ENCODE results near the gene P3H3.

The P3H3 gene

DNA sequence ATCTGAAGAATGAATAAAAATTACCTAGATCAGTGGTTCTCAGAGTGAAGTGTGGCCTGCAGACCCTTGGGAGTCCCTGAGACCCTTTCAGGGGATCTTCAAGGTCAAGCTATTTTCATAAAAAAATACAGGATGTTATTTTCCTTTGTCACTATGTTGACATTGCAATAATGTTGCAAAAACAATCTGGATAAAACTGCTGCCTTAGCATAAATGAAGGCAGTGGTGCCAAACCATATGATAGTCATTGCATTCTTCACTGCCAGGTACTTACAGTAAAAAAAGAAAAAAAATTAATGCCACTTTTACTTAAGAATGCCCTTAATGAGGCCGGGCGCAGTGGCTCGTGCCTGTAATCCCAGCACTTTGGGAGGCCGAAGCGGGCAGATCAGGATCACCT lies 40.9 kb upstream of the P3H3 start:
- Histone ChIP-seq H3K9ac (ENCODE audit: low read length) (no peak overlapping the region), H3K36me3 (ENCODE audit: control insufficient read depth, low read depth, low read length) (no peaks in the 10 kb centered on the region), H3K27ac (ENCODE audit: low read length) (no peak overlapping the region), H3K4me1 (ENCODE audit: control insufficient read depth, low read depth, low read length) (peaks cover 9% of the 10 kb centered on the region), H3K4me3 (ENCODE audit: low read length) (no peak overlapping the region), H3K9me3 (ENCODE audit: control insufficient read depth, low read depth, low read length) (no peaks in the 10 kb centered on the region), H3K27me3 (ENCODE audit: control insufficient read depth, insufficient read depth, low read length) (no peaks in the 10 kb centered on the region)

DNA sequence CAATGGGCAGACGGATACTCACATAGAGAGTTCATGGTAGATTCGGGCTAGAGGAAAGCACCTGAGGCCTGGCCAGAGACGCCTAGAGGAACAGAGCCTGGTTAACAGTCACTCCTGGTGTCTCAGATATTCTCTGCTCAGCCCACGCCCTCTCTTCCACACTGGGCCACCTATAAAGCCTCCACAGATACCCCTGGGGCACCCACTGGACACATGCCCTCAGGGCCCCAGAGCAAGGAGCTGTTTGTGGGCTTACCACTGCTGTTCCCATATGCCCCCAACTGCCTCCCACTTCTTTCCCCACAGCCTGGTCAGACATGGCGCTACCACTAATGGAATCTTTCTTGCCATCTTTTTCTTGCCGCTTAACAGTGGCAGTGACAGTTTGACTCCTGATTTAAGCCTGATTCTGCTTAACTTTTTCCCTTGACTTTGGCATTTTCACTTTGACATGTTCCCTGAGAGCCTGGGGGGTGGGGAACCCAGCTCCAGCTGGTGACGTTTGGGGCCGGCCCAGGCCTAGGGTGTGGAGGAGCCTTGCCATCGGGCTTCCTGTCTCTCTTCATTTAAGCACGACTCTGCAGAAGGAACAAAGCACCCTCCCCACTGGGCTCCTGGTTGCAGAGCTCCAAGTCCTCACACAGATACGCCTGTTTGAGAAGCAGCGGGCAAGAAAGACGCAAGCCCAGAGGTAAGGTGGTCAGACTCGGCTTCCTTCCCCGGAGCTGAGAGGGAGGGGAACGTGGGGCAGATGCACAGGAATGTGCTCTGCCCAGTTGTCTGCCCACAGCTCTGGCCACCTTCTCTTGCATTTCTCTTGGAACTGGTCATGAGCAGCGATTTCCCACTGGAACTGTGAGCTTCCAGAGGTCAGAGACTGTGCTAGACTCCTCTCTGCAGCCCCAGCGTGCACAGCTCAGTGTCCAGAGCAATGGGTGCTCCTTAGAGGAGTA lies 39.0 kb upstream of the P3H3 start, which contains the start of gene CD4:
Gene CD4, plus strand, starts transcription at position 557 of the 953 bp plus-strand sequence. CDS start 10,611 bp downstream, outside the sequence.
- Histone ChIP-seq H3K9me3 (ENCODE audit: control insufficient read depth, low read depth, low read length) (no peaks in the 10 kb centered on the region), H3K36me3 (ENCODE audit: control insufficient read depth, low read depth, low read length) (no peaks in the 10 kb centered on the region), H3K4me1 (ENCODE audit: control insufficient read depth, low read depth, low read length) (peaks cover 10% of the 10 kb centered on the region), H3K9ac (ENCODE audit: low read length) (no peak within 1 kb of the TSS), H3K27ac (ENCODE audit: low read length) (no peak within 1 kb of the TSS), H3K4me3 (ENCODE audit: low read length) (no peak within 1 kb of the TSS), H3K27me3 (ENCODE audit: control insufficient read depth, insufficient read depth, low read length) (peaks cover 7% of the 10 kb centered on the region)

DNA sequence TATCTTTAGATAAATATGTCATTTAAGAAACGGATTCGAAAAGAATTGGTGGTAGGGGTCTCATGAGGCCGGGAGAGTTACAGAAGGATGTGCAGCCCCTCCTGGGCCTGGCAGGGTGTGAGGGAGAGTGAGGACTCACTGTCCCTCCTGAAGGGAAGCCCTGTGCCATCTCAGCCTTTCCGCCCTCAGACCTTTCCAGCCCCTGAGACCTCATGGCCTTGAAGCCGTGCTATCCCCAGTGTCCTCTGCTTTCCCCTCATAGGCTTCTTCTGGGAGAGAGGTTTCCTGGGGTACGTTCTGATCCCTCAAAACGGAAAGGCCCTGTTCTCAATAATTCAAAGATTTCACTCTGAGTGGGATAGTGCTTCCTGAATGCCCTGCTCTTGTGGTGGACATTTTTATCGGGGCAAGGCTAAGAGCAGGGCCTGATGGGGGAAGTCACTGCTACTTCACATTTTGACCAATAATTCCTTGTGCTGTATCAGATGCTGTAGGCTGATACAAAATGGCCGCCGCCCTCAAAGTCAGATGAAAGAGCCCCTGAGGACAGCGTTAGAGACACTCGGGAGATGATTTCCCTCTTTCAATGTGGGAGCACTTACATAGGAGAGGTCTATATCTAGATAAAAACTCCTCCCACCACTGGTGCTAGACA lies 37.6 kb upstream of the P3H3 start:
- peaks cover 7% of the 10 kb centered on the region for H3K27me3 ChIP-seq (ENCODE audit: control insufficient read depth, insufficient read depth, low read length)
- H3K27ac ChIP-seq (ENCODE audit: low read length): no peak overlapping the region
- H3K4me3 ChIP-seq (ENCODE audit: low read length): no peak overlapping the region
- H3K9me3 ChIP-seq (ENCODE audit: control insufficient read depth, low read depth, low read length): no peaks in the 10 kb centered on the region
- no peak overlapping the region for H3K9ac ChIP-seq (ENCODE audit: low read length)
- H3K36me3 ChIP-seq (ENCODE audit: control insufficient read depth, low read depth, low read length): no peaks in the 10 kb centered on the region
- peaks cover 10% of the 10 kb centered on the region for H3K4me1 ChIP-seq (ENCODE audit: control insufficient read depth, low read depth, low read length)

DNA sequence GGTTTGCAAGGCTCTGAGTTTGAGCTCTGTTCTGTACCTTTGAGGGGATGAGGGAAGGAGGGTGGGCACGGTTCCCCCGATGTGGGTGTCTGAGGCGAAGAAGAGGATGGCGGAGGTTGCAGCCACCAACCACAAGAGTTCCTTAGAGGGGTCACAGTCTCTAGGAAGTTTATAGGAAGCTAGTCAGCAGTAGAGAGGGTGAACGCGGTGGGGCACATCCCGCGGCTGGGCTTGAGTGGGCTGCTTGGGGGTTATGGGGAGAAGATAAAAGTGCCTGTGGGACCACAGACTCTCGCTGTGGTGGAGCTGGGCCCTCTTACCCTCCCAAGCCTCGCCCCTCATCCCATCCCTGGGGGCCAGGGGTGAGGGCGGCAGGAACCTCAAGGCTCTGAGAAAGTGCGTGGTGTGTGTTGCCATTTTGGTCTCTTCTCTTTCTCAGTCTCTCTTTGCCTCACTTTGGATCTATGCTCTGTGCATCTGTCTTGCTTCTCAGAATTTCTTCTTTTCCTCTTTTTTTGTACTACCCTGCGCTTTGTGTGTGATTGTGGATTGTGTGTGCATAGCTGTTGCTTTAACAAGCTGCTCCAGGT lies 36.2 kb upstream of the P3H3 start:
- Histone ChIP-seq H3K4me3 (ENCODE audit: low read length) (no peak overlapping the region), H3K9ac (ENCODE audit: low read length) (no peak overlapping the region), H3K27ac (ENCODE audit: low read length) (no peak overlapping the region)

DNA sequence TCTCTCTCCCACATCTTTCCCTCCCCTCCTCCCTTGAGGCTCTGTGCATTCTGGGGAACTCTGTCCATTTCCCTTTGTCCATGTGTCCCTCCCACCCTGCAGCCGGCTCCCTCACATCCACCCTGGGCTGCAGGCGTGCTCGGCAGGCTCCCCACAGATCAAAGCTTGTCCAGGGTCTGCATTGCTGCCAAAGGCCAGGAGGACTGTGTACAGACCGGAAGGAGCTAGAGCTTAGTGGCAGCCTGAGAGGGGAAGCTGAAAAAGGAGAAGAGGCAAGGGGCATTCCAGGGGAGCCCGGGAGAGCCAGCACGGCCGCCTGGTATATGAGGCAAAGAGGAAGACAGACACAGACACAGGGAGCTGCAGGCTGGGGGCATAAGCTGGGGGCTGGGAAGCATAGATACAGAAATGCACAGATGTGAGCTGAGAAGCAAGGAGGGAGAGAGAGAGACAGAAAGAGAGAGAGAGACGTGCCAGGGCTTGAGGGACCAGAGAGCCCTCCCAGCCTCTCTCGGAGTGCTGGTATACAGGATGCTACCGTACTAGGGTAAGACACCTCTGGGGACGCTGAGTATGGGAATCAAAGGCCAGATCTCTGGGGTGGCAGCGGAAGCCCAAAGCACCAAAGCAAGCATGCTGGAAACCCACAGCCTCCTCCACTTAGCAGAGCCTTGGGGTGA lies 35.5 kb upstream of the P3H3 start:
- Histone ChIP-seq H3K27me3 (ENCODE audit: control insufficient read depth, insufficient read depth, low read length) (peaks cover 7% of the 10 kb centered on the region), H3K4me3 (ENCODE audit: low read length) (no peak overlapping the region), H3K4me1 (ENCODE audit: control insufficient read depth, low read depth, low read length) (peaks cover 2% of the 10 kb centered on the region), H3K27ac (ENCODE audit: low read length) (no peak overlapping the region), H3K9me3 (ENCODE audit: control insufficient read depth, low read depth, low read length) (no peaks in the 10 kb centered on the region), H3K9ac (ENCODE audit: low read length) (no peak overlapping the region), H3K36me3 (ENCODE audit: control insufficient read depth, low read depth, low read length) (no peaks in the 10 kb centered on the region)

More for the DNA sequence above, 36.2 kb upstream of the P3H3 start:
- Histone ChIP-seq H3K4me1 (ENCODE audit: control insufficient read depth, low read depth, low read length) (peaks cover 6% of the 10 kb centered on the region), H3K9me3 (ENCODE audit: control insufficient read depth, low read depth, low read length) (no peaks in the 10 kb centered on the region), H3K27me3 (ENCODE audit: control insufficient read depth, insufficient read depth, low read length) (peaks cover 7% of the 10 kb centered on the region), H3K36me3 (ENCODE audit: control insufficient read depth, low read depth, low read length) (no peaks in the 10 kb centered on the region)

DNA sequence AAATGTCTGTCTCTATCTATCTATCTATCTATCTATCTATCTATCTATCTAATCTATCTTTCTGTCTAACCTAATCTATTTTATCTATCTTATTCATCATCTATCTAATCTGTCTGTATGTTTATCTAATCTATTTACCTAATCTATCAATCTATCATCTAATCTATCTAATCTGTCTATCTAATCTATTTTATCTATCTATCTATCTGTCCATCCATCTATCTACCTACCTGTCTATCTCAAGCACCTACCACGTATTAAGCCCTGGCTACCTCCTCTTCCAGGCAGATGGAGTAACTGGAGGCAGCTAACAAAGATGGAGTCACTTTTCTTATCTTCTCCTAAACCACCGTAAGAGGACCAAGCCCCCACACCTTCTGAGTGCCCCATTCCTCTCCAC lies 33.1 kb upstream of the P3H3 start:
- H3K27ac ChIP-seq (ENCODE audit: low read length): no peak overlapping the region
- H3K9me3 ChIP-seq (ENCODE audit: control insufficient read depth, low read depth, low read length): no peaks in the 10 kb centered on the region
- H3K4me3 ChIP-seq (ENCODE audit: low read length): no peak overlapping the region
- no peaks in the 10 kb centered on the region for H3K36me3 ChIP-seq (ENCODE audit: control insufficient read depth, low read depth, low read length)
- peaks cover 2% of the 10 kb centered on the region for H3K4me1 ChIP-seq (ENCODE audit: control insufficient read depth, low read depth, low read length)
- H3K27me3 ChIP-seq (ENCODE audit: control insufficient read depth, insufficient read depth, low read length): peaks cover 7% of the 10 kb centered on the region
- H3K9ac ChIP-seq (ENCODE audit: low read length): no peak overlapping the region

DNA sequence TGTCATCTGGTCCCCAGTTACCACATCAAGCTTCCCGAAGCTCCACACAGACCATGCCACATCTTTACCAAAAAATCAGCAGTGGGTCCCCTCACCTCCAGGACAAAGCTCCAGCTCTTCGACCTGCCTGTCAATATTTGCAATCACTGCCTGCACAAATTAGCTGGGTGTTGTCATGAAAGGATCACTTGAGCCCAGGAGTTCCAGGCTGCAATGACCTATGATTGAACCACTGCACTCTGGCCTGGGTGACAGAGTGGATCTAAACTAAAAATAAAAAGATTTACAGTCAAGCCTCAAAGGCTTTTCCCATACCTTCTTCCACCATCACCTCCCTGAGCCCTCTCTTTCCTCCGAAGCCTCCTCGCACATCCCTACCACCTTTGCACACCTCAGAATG lies 31.6 kb upstream of the P3H3 start:
- peaks cover 2% of the 10 kb centered on the region for H3K4me1 ChIP-seq (ENCODE audit: control insufficient read depth, low read depth, low read length)
- no peaks in the 10 kb centered on the region for H3K9me3 ChIP-seq (ENCODE audit: control insufficient read depth, low read depth, low read length)
- H3K27ac ChIP-seq (ENCODE audit: low read length): no peak overlapping the region
- no peaks in the 10 kb centered on the region for H3K36me3 ChIP-seq (ENCODE audit: control insufficient read depth, low read depth, low read length)
- no peak overlapping the region for H3K9ac ChIP-seq (ENCODE audit: low read length)
- H3K27me3 ChIP-seq (ENCODE audit: control insufficient read depth, insufficient read depth, low read length): peaks cover 7% of the 10 kb centered on the region
- no peak overlapping the region for H3K4me3 ChIP-seq (ENCODE audit: low read length)

DNA sequence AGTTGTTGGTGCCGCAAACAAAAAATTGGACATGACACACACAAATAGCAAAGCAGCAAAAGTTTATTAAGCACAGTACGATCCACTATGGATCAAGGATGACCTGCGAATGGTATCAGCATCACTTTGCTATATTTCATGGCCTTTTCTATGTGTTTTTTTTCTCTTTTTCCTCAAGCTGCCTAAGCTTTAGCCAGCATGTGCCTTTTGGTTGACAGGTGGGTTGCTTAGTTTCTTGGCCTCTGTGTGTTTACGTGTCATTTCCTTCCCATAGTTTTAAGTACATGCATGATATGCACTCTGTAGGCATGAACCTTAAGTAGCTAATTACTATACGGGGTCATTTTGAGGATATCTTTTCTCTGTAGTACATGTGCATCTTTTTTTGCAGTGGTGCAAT lies 29.1 kb upstream of the P3H3 start:
- Histone ChIP-seq H3K4me1 (ENCODE audit: control insufficient read depth, low read depth, low read length) (no peaks in the 10 kb centered on the region), H3K9ac (ENCODE audit: low read length) (no peak overlapping the region), H3K9me3 (ENCODE audit: control insufficient read depth, low read depth, low read length) (no peaks in the 10 kb centered on the region), H3K36me3 (ENCODE audit: control insufficient read depth, low read depth, low read length) (no peaks in the 10 kb centered on the region), H3K27me3 (ENCODE audit: control insufficient read depth, insufficient read depth, low read length) (no peaks in the 10 kb centered on the region), H3K4me3 (ENCODE audit: low read length) (no peak overlapping the region), H3K27ac (ENCODE audit: low read length) (no peak overlapping the region)

DNA sequence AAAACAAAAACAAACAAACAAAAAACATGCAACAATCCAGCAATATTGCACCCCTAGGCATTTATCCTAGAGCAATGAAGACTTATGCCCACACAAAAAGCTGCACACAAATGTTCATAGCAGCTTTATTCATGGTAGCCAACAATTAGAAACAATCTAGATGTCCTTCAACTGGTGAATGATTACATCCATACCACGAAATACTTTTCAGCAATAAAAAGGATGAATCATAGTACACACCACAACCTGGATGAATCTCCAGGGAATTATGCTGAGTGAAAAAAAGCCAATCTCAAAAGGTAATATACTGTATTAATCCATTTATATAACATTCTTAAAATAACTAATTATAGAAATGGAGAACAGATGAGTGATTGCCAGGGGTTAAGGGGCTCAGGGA lies 21.0 kb upstream of the P3H3 start:
- Histone ChIP-seq H3K4me1 (ENCODE audit: control insufficient read depth, low read depth, low read length) (peaks cover 9% of the 10 kb centered on the region), H3K27me3 (ENCODE audit: control insufficient read depth, insufficient read depth, low read length) (no peaks in the 10 kb centered on the region), H3K27ac (ENCODE audit: low read length) (no peak overlapping the region), H3K4me3 (ENCODE audit: low read length) (no peak overlapping the region), H3K9ac (ENCODE audit: low read length) (no peak overlapping the region), H3K9me3 (ENCODE audit: control insufficient read depth, low read depth, low read length) (no peaks in the 10 kb centered on the region), H3K36me3 (ENCODE audit: control insufficient read depth, low read depth, low read length) (no peaks in the 10 kb centered on the region)

DNA sequence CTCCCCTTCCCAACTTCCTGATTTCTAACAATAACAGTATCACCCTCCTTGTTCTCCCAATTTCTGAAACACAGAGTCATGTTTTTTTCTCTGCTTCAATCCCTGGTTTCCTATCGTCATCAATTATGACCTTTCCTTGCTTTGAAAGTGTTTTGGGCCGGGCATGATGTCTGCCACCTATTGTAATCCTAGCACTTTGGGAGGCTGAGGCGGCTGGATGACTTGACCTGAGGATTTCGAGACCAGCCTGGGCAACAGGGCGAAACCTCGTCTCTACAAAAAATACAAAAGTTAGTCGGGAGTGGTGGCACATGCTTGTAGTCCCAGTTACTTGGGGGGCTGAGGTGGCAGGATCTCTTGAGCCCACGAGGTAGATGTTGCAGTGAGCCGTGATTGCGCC lies 19.2 kb upstream of the P3H3 start:
- Histone ChIP-seq H3K4me3 (ENCODE audit: low read length) (no peak overlapping the region), H3K27ac (ENCODE audit: low read length) (no peak overlapping the region), H3K27me3 (ENCODE audit: control insufficient read depth, insufficient read depth, low read length) (no peaks in the 10 kb centered on the region), H3K9me3 (ENCODE audit: control insufficient read depth, low read depth, low read length) (no peaks in the 10 kb centered on the region), H3K9ac (ENCODE audit: low read length) (no peak overlapping the region), H3K4me1 (ENCODE audit: control insufficient read depth, low read depth, low read length) (peaks cover 9% of the 10 kb centered on the region), H3K36me3 (ENCODE audit: control insufficient read depth, low read depth, low read length) (no peaks in the 10 kb centered on the region)

DNA sequence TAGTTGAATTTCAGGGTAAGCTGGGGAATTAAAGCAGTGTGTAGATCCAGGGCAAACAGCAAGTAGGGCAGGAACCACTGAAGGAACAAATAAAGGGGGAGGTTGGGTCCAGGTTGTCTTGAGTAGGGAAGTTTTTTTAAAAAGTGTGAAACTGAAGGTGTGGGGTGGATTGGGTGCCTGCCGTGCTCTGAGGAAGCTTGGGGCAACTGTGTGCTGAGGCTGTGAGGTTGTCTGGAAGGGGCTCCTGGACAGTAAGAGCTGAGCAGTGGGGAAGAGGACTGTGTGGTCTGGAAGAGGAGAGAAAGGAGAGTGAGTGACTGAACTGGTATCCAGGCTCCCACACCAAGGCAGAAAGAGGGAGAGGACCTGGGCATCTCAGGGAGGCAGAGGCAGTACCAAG lies 17.4 kb upstream of the P3H3 start:
- Histone ChIP-seq H3K9ac (ENCODE audit: low read length) (no peak overlapping the region), H3K4me3 (ENCODE audit: low read length) (no peak overlapping the region), H3K4me1 (ENCODE audit: control insufficient read depth, low read depth, low read length) (peaks cover 9% of the 10 kb centered on the region), H3K36me3 (ENCODE audit: control insufficient read depth, low read depth, low read length) (no peaks in the 10 kb centered on the region), H3K27me3 (ENCODE audit: control insufficient read depth, insufficient read depth, low read length) (no peaks in the 10 kb centered on the region), H3K27ac (ENCODE audit: low read length) (no peak overlapping the region), H3K9me3 (ENCODE audit: control insufficient read depth, low read depth, low read length) (no peaks in the 10 kb centered on the region)

All from iPS-18a (cell line).